Measurements from ENCODE around the gene PFDN1.
"Not testable (repeated sequence)": the region's sequence is repeated elsewhere in the genome, so short reads cannot be mapped to it uniquely, and the experiment has no call there.

The PFDN1 gene

DNA sequence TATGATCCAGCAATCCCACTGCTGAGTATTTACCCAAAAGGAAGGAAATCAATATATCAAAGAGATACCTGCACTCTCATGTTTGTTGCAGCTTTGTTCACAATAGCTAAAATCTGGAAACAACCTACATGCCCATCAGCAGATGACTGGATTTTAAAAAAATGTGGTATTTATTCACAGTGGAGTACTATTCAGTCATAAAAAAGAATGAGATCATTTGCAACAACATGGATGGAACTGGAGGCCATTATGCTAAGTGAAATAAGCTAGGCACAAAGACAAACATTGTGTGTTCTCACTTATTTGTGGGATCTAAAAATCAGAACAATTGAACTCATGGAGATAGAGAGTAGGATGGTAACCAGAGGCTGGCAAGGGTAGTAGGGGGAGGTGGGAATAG, 94.8 kb downstream of the PFDN1 start:
- no peak for DNase-seq

DNA sequence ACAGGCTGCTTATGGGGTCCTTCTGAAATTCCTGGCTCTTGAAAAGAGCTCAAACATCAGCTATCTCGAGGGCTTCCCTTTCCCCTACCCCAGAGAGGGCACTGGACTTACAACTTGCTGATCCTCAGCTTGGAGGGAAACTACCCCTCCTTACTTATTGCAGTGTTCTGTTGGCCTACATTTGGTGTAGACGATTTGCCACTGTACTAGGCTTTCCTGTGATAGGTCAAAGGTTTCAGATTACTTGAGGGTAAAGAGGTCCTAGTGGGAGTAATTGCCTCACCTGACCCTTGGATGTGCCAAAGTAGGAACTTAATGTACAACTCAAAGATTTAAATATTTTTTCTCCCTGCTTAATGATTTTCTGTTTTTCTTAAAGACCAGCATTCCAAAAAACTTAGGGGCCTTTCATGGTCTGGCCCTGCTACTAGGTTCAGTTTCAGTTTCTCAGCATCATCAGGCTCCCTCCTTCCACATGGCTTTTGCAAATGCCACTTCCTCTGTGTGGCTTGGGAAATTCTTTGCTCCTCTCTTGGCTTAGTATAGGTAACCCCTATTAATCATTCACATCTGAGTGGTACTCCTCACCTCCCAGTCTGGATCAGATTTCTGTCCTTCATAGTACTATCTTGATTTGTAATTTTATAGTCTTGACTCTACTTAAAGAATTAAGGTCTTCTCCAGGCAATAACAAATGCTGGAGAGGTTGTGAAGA, 95.5 kb downstream of the PFDN1 start:
- no peak for DNase-seq

DNA sequence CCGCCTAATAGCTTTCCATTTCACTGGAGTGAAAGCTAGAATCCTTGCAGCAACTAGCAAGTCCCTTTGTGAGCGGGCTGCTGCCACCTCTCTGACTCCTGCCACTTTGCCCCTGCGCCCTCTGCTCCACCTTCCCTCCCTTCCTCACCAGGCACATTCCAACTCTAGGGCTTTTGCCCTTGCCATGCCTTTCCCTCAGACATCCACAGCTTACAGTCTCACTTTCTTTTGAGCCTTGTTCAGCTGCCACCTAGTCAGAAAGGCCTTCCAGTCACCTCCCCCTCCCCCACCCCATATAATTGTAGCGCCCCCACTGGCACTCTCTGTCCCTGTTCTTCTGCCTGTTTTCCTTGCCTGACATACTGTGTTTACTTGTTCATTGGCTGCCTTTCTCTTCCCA, 96.9 kb downstream of the PFDN1 start:
- DNase-seq = no peak

DNA sequence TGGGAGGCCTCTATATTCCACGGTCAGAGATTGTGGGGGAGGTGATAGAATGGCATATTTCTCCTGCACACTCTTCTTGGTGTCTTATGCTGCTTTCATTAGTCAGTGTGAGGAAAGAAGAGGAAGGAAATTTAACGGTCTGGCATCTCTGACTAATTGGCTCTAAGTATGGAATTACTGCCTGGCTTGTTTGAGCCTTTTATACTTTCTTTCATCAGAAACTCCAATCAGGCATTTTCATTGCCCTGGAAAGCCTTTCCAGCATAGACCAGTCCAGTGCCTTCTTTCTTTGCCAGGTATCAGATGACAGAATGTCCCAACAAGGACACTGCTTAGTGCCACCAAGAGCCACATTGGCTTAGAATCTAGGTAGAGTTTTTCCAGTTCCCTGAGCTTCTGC, 97.7 kb downstream of the PFDN1 start:
- no peak for DNase-seq

DNA sequence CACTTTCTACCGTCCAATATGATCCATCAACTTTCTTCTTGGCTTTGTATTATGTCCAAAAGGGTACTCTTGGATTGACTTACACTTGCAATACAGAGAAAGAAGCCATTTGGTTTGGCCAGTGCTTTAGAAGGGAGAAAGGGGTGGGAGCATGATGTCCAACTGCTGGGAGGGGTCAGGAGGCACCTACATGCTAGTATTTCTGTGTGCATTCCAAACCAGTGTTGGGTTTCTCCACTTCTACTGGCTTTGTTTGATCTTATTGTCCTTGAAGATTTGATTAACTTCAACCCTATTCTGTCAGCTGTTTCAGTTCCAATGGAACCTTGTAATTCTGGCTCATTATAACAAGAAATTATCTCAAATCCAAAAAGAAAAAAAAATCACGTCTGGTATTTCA, 100.3 kb downstream of the PFDN1 start:
- no peak for DNase-seq

DNA sequence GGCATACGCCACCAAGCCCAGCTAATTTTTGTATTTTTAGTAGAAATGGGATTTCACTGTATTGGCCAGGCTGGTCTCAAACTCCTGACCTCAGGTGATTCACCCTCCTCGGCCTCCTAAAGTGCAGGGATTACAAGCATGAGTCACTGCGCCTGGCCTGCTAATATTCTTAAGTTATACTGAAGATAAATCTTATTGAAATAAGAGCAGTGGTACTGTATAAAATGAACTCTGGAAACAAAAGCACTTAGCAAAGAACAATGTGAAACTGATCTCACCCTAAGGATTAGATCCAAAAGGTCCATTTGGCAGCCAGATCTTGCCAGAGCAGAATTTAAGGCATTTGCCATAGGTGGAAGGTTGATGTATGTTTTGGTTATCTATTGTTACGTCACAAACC, 100.8 kb downstream of the PFDN1 start:
- DNase-seq = no peak

DNA sequence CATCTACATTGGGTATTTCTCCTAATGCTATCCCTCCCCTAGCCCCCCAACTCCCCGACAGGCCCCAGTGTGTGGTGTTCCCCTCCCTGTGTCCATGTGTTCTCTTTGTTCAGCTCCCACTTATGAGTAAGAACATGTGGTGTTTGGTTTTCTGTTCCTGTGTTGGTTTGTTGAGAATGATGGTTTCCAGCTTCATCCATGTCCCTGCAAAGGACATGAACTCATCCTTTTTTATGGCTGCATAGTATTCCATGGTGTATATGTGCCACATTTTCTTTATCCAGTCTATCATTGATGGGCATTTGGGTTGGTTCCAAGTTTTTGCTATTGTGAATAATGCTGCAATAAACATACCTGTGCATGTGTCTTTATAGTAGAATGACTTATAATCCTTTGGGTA, 104.0 kb downstream of the PFDN1 start:
- DNase-seq = not testable (repeated sequence)

DNA sequence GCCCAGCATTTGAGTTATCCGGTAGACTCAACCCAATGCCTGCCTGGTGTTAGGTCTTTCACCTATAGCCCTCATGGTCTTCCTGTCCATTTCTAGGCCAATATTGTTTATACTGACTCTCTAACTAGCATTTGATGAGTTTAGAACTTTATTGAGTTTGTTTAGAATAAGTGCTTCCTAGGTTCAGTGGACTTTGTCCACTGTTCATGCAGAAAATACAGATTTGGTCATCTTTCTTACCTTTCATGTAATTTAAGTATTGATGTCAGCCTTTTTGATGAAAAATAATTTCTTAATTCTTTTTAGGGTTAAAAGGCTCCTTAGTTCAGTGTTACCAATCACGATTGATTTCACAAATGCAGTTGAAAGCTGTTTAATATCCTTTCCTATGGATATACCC, 105.9 kb downstream of the PFDN1 start:
- DNase-seq = no peak

DNA sequence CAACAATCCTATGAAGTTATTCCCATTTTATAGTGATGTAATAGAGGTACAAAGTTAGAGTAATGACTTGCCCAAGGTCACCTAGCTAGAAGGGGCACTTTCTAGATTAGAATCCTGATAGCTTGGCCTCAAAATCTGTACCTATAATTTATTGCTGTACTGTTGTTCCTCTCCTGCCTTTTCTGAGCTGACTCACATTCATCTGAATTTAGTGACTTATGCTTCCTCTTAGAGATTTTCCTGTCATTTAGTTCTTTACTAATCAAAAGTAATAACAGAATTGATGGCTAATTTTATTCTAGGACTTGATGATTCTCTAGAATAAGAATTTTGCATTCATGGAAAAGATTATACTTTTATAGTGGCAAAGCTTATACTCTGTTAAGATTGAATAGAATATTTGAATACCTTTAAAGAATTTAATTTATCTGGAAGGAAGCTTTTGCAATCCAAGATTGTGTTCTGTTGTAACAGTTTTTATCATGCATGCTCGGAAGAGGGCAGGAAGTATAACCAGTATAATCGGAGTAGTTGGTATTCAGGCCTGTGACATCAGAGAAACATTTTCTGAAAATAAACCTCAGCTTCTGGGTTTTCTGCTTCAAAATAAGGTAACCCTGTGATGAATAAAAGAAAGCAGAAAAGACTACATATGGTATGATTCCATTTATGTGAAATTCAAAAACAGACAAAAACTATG, 106.6 kb downstream of the PFDN1 start:
- no peak for DNase-seq

Data from C1 segment of cervical spinal cord (tissue), 14 donors.